Glomerular visceral epithelial cell (primary cell): Measurements from ENCODE around the gene EEF1B2.
A peak's percentile ranks its signal among the peaks of the same experiment; 100 is the strongest.
"Not testable (repeated sequence)": the region's sequence is repeated elsewhere in the genome, so short reads cannot be mapped to it uniquely, and the experiment has no call there.

ENCODE experiments used
- DNase-seq: peaks from one replicate; pipeline ENCODE4 v3.0.0-alpha.2; 2016; ENCODE audit errors: extremely low spot score

EEF1B2 gene

DNA sequence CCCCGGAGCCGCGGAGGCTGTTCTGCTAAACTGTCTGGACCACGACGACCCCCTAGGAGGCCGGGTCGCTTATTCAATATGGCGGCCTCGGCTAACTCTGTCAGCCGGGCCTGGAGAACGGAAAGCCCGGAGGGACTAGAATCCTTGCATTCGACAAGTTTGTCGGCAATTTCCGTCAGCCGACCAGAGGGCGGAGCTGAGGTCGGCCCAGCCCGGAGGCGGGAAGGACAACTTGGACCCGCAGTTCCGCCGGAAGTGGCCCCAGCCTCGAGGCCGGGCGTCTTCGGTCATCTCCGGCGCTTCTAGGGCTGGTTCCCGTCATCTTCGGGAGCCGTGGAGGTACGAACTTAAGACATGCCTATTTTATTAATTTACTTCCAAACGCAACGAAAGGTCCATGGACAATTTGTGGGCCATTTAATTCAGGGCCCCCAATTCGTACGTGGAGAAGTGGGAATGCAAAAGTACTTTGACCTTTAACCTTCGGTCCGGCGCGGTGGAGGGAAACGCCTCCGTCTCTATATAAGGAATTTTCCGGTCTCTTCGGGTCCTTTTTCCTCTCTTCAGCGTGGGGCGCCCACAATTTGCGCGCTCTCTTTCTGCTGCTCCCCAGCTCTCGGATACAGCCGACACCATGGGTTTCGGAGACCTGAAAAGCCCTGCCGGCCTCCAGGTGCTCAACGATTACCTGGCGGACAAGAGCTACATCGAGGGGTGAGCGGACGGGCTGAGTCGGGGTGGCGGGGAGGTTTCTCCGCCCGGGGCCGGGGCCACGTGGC is at the start of gene EEF1B2, which contains the start of gene NDUFS1:
Gene EEF1B2, plus strand, starts transcription at position 550 of the 779 bp plus-strand sequence. Its CDS starts 85 bp downstream, at position 635.
Gene NDUFS1, minus strand, starts transcription at position 99 of the 779 bp plus-strand sequence. CDS start 5,766 bp downstream, outside the sequence.
- peak; percentile 98 for DNase-seq

DNA sequence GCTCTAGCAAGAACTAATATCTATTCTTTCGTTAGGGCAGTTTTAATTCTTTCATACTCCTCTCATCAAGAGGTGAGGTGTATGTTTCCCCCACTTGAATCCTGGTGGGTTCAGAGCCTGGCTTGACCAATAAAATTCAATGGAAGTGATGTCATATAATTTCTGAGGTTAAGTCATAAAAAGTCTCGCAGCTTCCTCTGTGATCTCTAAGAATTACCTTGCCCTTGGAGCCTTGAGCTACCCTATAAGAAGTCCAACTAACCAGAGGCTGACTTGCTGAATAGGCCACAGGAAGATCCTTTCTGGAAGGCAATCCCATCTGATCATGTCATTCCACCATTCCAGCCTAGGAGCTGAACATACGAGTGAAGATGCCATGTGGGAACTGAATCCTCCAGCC is 47.6 kb upstream of the EEF1B2 start:
- no peak for DNase-seq

DNA sequence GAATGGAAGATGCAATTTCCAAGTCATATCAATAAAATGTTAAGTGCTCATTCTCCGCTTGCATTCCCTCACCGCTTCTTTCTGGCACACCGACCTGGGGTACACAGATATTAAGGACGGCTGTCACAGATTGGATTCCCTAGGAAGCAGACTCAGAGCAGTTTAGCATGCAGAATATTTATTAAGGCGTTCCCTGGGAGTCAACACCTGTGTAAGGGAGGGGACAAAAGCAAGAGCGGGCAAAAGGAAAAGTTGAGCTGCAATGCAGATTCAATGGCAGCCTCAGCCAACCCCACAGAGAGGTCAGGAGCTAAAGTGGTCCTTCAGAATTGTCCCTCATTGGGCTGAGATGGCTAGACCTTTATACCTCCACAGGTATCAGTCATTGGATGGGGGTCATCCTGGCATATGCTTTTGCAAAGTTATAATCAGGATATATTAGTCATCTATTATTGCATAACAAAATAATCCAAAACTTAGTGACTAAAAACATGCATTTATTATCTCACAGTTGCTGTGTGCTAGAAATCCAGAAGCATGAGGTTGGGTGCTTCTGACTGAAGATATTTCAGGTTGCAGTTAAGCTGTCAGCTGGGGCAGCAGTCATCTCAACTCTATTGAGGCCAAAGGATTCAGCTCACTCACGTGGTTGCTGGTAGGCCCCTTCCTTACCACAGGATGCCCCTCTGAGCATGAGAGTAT is 46.7 kb upstream of the EEF1B2 start:
- no peak for DNase-seq

- DNase-seq: no peak
These were observed 44.6 kb upstream of the EEF1B2 start for GRCh38 chr2:206115026-206115578.

GRCh38 chr2:206116278-206116677 is 43.4 kb upstream of the EEF1B2 start:
- no peak for DNase-seq

GRCh38 chr2:206122569-206122968 is 37.1 kb upstream of the EEF1B2 start:
- not testable (repeated sequence) for DNase-seq

DNA sequence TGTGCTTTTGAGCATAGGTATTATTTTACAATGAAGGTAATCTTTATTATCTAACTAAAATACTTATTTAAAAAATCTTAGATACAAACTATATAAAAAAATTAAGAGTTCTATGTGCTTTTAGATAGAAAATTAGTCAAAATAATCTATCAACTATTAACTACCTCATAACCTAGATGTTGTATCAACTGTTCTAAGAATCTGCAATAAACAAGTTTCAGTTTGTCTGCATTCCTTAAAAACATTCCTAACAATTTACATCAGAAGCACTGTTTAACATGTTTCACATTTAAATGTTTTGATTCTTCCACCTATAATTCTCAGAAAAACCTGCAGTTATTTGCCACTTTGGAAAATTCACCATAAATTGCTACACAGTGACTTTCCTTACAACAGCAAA is 33.8 kb upstream of the EEF1B2 start:
- DNase-seq: no peak

DNA sequence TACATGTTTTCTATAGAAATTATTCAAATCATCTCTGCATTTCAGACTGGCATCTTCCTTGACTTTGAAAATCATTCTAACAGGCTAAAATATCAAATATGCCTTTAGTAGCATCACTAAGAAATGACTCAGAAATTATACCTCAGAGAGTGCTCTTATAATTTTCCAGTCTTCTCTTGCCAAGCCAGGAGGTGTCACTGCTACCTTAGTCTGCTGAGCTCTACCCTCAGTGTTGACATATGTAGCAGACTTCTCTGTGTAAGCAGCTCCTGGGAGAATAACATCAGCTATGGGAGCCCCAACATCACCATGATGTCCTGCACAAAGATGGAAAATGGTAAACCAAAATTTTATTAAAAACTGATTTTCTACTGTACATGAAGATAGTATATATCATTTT is 32.0 kb upstream of the EEF1B2 start:
- peak; percentile 26 for DNase-seq

DNA sequence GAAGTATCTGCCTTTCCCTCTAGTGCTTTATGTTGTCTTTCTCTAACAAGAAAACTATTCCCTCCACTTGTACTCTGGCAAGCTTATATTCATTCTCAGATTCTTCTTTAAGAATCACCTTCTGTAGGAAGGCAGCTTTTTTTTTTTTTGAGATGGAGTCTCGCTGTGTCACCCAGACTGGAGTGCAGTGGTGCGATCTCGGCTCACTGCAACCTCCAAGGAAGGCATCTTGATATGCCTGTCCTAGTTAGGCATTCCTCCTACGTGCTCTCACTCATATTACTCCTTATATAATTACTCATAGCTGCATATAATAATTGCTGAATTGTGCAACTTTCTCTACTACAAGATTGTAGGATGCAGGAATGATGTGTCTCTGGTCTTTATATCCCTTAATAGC is 16.2 kb upstream of the EEF1B2 start:
- DNase-seq: no peak

GRCh38 chr2:206144383-206144782 is 15.3 kb upstream of the EEF1B2 start:
- DNase-seq: no peak

- no peak for DNase-seq
These were observed 14.0 kb upstream of the EEF1B2 start for GRCh38 chr2:206145665-206146064.

GRCh38 chr2:206149330-206149729 is 10.4 kb upstream of the EEF1B2 start:
- DNase-seq: no peak

DNA sequence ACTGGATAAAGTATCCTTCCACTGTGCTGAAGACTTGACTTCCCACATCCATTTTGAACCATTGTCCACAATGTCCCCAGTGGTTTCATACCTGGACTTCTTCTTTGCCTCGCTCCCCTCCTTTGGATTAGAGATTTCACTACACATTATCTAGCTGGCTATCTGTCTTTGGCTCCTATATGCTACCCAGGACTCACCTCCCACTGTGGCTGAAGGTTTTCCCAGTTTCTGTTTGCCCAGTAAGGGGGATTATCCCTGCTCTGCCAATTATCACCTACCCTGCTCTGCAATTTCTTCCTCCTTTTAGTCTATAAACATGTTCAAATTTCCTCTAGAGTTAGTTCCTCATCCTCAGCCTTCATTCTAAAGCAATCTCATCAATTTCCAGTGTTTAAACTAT is 9.5 kb upstream of the EEF1B2 start:
- DNase-seq: no peak

- no peak for DNase-seq
These were observed 9.1 kb upstream of the EEF1B2 start for GRCh38 chr2:206150631-206151030.

GRCh38 chr2:206154197-206154596 is 5.5 kb upstream of the EEF1B2 start:
- DNase-seq: no peak

GRCh38 chr2:206157014-206157413 is 2.7 kb upstream of the EEF1B2 start:
- not testable (repeated sequence) for DNase-seq

DNA sequence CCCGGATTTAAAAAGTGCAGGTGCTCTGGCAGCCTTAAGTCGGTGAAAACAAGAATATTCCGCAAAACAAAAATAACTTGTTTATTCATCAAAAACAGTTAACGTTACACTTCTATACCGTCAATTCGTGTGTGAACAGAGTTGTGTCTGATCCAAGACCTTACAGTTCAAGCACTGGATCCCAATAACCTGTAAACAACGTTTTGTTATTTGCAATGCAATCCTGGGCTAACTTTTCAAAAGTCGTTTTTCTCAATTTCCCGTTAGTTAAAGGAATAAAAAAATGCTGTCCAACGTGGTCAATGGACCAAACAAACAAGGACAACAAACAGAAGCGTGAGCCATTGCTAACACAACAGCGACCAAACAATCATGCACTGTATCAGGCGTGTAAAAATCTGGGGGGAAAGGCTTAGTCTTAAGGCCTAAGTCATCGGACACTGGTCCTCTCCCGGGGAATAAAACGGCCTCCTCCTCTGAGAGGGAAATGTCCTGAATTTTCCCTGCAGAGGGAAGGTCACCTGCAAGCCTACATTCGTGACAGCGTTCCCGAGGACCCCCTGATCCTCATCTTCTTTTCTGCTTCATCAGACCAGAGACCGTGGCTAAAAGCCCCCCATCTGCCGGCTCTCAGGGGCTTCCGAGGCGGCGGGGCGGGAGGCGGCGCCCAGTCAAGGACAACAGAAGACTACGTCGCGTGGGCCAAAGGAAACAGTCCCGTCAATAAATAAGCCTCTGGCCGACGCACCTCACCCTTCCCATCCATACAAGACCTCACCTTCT is 941 bp upstream of the EEF1B2 start:
- peak; percentile 29 for DNase-seq

DNA sequence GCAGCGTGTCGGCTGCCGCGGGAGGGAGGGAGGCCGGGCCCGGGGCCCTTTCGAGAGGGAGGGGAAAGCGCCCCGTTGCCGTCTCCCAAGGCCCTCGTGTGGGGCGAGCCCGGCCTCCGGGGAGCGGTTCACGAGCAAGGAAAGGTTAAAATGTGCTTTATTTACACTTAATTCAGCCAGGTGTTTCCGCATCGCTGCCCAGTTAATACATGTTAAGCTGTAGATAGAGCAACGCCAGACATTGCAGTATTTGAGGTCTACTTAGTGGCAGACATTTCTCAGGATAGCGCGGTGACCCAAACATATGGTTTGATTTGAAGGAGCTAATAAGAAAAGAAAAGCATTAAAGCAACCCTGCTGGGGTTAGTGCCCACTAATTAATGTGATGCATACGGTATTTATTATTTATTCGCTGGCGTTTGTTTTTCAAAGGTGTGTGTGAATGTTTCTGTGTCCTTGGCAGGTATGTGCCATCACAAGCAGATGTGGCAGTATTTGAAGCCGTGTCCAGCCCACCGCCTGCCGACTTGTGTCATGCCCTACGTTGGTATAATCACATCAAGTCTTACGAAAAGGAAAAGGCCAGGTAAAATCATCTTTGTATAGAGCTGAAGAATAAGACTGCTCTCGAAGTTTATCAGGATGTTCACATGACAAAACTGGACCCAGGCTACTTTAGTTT is 571 bp downstream of the EEF1B2 start:
- no peak for DNase-seq

- no peak for DNase-seq
These were observed 1.1 kb downstream of the EEF1B2 start for GRCh38 chr2:206160807-206161179.

- DNase-seq: not testable (repeated sequence)
These were observed 2.7 kb downstream of the EEF1B2 start for GRCh38 chr2:206162401-206162800.

DNA sequence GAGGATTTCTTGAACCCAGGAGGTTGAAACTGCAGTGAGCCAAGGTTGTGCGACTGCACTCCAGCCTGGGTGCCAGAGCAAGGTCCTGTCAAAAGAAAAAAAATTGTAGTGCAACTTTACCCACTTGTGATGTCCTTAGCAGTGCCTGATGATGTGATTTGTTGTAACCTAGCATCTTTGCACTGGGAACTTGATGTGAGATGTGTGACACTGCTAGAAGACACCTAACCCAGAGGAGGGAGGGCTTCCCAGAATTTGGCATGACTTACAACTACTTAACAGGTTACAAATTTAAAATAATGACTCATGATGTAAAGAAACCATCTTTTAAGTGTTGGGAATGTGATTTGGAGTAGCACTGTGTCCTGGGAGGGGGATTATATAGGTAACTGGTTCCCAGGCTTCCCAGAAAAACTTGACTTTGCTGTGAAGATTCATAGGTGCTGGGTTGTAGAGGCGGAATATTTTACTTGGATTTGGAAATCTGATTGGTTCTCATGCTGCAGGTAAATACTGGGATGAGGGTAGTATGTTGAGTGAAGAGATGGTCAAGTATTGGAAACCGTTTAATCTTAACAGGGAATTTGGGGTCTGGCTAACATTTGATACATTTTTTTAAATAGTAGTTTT is 3.7 kb downstream of the EEF1B2 start:
- no peak for DNase-seq
